Measurements from ENCODE around the gene IRS2.

IRS2 gene

DNA sequence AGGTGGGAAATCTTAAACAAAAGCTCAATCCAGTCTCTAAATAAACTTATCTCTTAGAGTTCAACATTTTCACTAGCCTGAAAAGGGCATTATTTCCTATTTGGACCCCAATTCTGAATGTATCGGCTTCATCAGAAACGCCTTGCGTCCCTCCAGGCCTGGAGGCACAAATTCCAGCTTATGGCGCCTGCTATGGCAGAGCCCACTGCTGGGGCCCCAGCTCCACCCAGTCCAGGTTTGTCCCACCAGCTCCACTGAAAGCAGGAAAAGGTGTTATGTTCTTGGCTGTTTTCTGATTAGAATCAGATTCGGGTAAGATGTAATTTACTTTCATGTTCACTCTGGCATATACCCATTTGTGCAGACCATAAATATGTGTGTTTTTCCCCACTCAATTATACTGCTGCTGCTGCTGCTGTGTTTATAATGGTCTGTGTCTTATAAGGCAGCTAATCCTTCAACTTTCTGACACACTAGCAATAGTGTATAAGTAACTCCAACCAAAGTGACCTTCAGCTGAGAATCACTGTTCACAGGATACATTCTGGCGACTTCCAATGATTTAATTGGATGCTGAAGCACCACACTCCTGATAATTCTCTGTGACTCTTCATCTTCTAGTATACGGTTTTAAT lies 6.4 kb downstream of the IRS2 start:
- DNase-seq (ENCODE audit: low spot score): no peak

GRCh38 chr13:109779074-109779473 lies 7.3 kb downstream of the IRS2 start:
- DNase-seq (ENCODE audit: low spot score): no peak

- DNase-seq (ENCODE audit: low spot score): no peak
Observed at GRCh38 chr13:109778102-109778542, 8.3 kb downstream of the IRS2 start.

DNA sequence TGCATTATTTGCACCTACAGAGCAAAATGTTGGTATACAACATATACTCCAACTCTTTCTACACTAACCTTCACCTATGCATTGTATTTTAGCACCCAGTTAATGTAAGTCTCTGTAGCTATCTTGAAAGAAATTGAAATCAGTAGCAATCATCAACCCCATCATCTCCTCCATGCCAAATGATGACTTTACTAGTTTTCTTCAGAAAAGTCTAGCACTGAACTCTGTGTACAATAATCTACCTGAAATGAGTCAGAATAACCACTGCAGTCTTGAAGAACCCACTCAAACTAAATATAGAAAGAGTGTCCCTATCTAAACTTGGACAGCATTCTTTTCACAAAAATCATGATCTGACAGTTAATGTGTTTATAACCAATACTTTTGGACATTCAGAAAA lies 9.8 kb downstream of the IRS2 start:
- DNase-seq (ENCODE audit: low spot score): no peak

DNA sequence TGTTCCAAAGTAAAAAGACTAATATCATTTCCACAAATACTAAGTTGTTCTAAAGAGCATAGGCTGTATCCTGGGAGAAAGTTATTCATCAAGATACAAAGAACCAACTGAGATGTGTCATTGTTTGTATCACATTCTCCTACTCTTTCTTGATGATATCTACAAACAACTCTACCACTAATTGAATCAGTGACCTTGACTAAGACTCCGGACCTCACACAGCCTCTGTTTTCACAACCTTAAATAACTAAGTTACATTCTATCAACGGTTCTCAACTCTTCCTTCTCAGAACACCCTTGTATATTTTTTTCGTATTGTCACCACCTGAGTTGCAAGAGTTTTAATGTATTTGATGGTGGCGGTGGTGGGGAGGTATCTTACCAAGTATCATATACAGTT lies 12.6 kb downstream of the IRS2 start:
- DNase-seq (ENCODE audit: low spot score): no peak

DNA sequence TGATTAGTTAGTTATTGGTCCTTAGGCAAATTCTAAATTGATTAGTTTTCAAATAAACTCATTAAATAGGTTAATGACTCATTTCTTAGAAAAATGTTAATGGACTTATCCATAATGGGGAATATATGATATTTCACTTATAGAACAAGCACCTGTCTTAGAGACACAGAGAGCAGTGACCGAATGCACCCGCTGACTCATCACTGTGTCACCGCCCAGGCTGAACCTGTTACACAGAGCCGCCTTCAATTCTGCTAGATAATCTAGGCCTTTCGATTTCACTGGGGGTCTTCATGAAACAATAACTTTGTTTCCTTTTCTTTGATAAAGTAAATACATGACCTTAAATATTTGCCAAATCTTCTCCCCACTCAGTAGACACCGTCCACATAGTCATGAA lies 13.1 kb downstream of the IRS2 start:
- no peak for DNase-seq (ENCODE audit: low spot score)

DNA sequence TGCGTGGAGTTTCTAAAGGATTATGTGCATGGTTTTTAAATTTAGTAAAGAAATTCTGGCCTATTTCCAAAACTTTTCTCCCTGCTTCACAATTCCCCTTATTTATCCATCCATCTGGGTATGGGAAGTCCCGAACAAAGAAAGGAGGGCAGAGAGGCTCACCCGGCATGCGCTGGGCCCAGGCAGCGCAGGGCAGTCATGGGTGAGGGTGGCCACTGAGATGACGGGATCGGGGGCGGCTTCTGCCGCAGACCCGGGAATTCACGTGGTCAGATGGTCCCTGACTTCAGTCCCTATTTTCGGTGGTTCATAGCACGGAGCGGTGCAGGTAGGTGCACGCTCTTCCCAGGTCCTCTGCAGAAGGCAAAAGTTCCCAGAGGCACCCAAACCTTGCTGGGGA lies 14.5 kb downstream of the IRS2 start:
- no peak for DNase-seq (ENCODE audit: low spot score)

DNA sequence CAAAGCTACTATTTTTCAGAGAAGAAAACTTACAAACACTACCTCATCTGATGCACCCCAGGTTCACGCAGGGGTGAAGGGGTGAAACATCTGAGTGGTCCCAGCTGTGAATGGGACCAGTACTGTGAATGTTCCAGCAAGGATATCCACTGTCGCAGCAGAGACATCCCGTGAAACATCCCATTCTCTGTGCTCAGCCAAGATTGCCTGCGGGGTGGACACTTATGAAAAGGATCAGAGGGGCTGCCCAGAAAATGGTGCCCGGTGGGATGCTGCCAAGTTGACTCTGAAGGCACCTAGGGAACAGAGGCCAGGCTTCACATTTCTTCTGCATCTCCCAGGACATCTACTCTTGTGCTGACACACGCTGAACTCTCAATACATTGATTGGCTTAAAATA lies 15.9 kb downstream of the IRS2 start:
- DNase-seq (ENCODE audit: low spot score): no peak

DNA sequence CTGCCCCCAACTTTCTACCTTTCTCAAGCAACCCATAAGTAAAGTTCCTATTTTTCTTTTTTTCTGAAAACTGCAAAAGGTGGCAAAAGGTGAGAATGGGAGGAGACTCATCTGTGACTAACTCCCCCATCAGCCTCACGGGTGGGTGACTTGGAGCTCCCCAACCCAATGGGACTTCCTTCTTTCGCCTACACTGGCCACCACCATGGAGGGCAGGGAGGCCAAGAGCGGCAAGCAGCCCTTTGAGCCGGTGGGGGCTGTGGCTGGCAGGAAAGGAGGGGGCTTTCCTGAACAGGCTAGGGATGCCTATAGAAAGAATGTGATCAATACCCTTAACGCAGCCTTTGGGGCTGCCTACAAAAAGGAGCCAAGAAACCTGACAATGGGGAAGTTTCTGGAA lies 16.5 kb downstream of the IRS2 start:
- no peak for DNase-seq (ENCODE audit: low spot score)

DNA sequence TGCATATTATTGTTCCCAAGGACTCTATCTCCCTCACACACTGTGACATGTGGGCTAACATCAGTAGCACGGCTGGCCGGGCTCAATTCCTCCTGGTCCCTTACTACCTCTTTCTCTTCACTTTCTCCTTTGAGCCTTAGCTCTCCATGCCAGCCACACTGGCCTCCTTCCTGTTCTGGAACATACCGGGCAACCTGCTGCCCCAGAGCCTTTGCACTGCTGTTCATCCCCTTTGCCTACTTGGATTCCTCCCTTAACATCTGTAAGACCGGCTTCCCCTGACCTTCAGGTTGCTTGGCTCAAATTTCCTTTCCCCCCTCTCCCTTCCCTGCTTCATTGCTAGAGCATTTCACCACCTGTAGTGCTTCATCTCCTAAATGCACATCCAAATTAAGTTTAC lies 17.1 kb downstream of the IRS2 start:
- DNase-seq (ENCODE audit: low spot score): no peak

GRCh38 chr13:109768616-109769015 lies 17.8 kb downstream of the IRS2 start:
- no peak for DNase-seq (ENCODE audit: low spot score)

DNA sequence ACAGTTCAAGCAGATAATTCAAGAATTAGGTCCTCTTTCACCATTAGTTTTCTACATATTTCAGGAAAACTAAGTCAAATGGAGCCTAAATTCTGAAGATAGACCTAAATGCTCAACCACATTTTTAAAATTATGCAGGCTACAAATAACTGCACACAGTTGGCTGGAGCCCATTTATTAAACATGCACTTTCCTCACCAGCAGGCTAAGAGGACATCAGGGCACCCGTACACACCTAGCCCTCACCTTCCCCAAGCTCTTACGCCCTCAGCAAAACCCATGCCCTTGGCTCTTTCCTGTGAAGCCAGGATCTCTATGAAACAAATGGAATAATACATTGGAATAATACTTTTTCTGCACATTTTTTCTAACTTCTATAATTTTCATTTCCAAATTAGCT lies 18.2 kb downstream of the IRS2 start:
- DNase-seq (ENCODE audit: low spot score): no peak

- no peak for DNase-seq (ENCODE audit: low spot score)
Observed at GRCh38 chr13:109767023-109767422, 19.4 kb downstream of the IRS2 start.

- no peak for DNase-seq (ENCODE audit: low spot score)
Observed at GRCh38 chr13:109764470-109765291, 21.7 kb downstream of the IRS2 start.

GRCh38 chr13:109764045-109764444 lies 22.3 kb downstream of the IRS2 start:
- DNase-seq (ENCODE audit: low spot score): no peak

DNA sequence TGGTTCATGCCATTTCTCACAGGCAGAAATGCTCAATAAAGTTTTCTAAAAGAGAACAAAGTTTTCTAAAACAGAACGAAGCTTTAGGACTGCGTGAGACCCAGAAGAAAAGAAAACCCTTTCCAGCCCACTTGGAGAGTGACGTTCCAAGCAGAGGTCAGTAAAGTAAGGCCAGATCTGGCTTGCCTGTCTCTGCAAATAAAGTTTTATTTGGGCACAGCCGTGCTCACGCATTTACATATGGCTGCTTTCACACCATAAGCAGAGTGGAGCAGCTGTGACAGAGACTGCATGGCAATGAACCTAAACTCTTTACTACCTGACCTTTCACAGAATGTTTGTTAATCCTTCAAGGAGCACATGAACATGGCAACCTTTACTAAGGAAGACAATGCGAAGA lies 23.6 kb downstream of the IRS2 start:
- DNase-seq (ENCODE audit: low spot score): no peak

DNA sequence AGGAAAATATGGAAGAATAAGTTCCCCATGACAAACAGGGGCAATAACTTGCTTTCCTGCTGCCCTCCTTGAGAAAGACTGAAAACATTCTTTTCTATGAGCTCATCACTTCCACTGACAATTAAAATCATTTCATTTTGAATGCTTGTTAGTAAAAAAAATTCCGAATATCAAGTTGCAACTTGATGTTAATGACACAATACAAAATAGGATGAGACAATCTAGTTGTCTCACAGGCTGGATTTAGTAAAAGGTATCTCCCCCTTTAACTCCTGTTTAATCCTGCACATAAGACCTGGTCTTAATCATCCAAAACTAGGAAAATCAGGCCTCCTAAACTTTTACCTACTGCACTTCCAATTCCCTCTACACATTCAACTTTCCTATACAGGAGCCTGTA lies 24.7 kb downstream of the IRS2 start:
- DNase-seq (ENCODE audit: low spot score): no peak

- no peak for DNase-seq (ENCODE audit: low spot score)
Observed at GRCh38 chr13:109760951-109761350, 25.4 kb downstream of the IRS2 start.

DNA sequence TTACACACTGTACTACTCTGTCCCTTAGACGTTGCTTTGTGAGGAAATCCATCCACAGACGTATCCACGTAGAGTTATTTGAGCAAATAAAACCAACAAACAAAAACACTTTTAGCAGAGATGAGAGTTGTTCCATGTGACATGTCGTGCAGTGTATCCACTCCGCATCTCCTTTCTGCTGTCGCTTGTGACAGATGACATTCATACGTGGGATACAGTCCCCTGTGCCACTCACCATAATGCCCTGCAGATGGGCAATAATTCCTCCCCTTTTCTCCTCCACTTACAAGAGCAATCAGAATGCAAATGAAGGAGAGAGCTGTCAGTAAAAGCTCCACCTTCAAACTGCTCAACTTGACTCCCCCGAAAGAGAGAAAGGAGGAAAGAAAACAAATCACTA lies 26.0 kb downstream of the IRS2 start:
- DNase-seq (ENCODE audit: low spot score): no peak

DNA sequence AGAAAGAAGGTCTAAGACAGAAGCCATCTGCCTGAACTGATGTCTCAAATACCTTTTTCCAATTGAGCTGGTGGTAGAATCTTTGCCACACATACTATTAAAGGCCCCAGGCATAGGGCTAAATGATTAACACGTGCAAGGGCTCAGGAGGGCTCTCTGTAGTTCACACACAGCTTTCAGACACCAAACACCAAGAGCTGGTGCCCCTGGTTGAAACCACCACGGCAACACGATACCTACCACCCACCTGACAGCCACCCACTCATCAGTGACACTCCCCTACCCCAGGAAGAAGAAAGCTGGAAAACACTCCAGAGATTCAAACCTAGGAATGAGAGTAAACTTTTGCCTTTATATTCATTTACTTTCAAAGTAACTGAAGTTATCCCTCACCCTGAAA lies 26.8 kb downstream of the IRS2 start:
- DNase-seq (ENCODE audit: low spot score): no peak

GRCh38 chr13:109758937-109759480 lies 27.4 kb downstream of the IRS2 start:
- DNase-seq (ENCODE audit: low spot score): no peak

DNA sequence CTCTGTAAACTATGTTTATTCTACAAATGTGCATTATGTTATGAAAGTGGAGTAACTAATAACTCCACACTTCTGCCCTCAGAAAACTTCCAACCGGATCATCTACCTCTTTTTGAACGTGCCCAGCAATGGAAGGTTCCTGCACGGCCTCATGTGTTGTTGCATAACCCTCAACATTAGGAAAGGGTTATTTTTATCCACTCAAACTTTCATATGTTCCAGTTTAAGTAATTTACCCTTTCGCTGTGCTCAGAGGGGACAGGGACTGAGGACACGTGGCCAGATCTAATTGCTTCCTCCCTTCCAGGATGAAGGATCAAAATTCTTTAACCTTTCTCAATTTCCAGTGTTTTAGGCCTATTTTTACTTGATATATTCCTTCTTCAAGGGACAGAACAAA lies 29.6 kb downstream of the IRS2 start:
- DNase-seq (ENCODE audit: low spot score): no peak

DNA sequence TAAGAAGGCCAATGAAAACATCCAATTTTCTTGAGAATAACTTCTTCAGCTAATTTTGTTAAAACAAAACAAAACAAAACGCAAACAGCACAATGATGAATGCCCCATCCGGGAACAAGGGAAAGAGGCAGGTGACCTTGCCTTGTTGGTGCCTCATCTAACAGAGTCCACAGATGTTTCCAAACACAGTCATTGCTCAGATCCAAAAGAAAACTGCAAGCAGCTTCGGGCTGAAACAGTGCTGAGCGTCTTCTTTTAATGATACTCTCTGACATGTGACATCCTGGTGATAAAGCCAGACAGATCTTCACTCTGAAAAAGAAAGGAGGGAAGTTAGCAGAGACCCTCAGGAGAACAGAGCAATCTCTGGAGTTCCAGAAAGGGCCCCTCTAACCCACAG lies 30.4 kb downstream of the IRS2 start:
- no peak for DNase-seq (ENCODE audit: low spot score)

DNA sequence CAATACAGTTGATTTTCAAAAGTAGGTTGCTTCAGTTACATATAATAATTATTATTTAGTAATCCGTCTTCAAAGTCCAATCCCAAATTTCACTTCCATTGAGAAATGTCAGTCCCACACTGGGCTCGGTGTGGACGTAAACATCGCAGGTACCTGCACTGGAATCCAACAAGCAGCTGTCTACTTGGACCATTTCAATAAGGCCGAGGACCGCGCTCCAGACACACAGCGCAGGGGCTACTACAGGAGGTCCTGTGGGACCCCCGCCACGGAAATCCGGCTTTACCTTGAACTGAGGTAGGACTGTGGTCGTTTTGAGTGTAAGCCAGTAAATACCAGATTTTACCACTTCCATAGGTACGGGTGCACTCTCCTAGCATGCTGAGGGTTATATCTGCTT lies 30.8 kb downstream of the IRS2 start:
- DNase-seq (ENCODE audit: low spot score): no peak
